Kidney (tissue), 22 donors: ENCODE data around the gene OR14A2. TPM values are rescaled to one million over a fixed set of nuclear protein-coding genes. Genes with fewer than 3 reads are reported as not detected.
"Not testable (repeated sequence)": the region's sequence is repeated elsewhere in the genome, so short reads cannot be mapped to it uniquely, and the experiment has no call there.

Experiments
- DNase-seq, 5 donors: peaks; one replicate each; pipeline ENCODE4 v3.0.0-alpha.2; 2013 to 2020
- FAIRE-seq: peaks from 2 replicates; lab custom pipeline; 2012; peaks lifted over from hg19 to GRCh38; lab: Jason Lieb, UNC
- H3K27ac ChIP-seq, 2 donors: one replicate each; pipeline ENCODE4 v1.7.0; 2013; ENCODE audit warnings: low read depth in 2 of 2, low read length in 2 of 2, inconsistent platforms in 1 of 2
- H3K27me3 ChIP-seq: one replicate; pipeline ENCODE4 v1.7.1; 2013; ENCODE audit warnings: low read length, inconsistent platforms; ENCODE audit not compliant: control insufficient read depth, insufficient read depth
- H3K36me3 ChIP-seq, 3 donors: one replicate each; pipeline versions ENCODE4 v1.7.0 to v1.7.1; 2013; ENCODE audit warnings: low read length in 3 of 3, control low read depth in 1 of 3, inconsistent platforms in 1 of 3; ENCODE audit not compliant: insufficient read depth in 3 of 3, control insufficient read depth in 2 of 3
- H3K4me1 ChIP-seq, 3 donors: one replicate each; pipeline versions ENCODE4 v1.7.0 to v1.7.1; 2013; ENCODE audit warnings: low read length in 3 of 3, inconsistent platforms in 1 of 3, low read depth in 1 of 3; ENCODE audit not compliant: control insufficient read depth in 2 of 3, insufficient read depth in 2 of 3
- H3K4me3 ChIP-seq, 3 donors: one replicate each; pipeline versions ENCODE4 v1.7.0 to v1.8.1; 2013; ENCODE audit warnings: low read length in 3 of 3, control low read depth in 1 of 3, inconsistent platforms in 1 of 3
- H3K9ac ChIP-seq, 3 donors: one replicate each; pipeline versions ENCODE4 v1.7.0 to v1.7.1; 2013; ENCODE audit warnings: low read length in 3 of 3, control low read depth in 1 of 3, inconsistent platforms in 1 of 3
- H3K9me3 ChIP-seq, 3 donors: one replicate each; pipeline versions ENCODE4 v1.7.0 to v1.7.1; 2013; ENCODE audit warnings: low read length in 3 of 3, control low read depth in 1 of 3, inconsistent platforms in 1 of 3; ENCODE audit not compliant: control insufficient read depth in 2 of 3, insufficient read depth in 1 of 3
- intact Hi-C: fragments of 100-400 bp; cut with DNase I; formaldehyde crosslinking; loops from one replicate; pipeline ENCODE4 v1.11.1; 2022
- long read RNA-seq, 10 donors: library from polyadenylated mRNA in 1 of 10; unstranded in 1 of 10; transcript quantifications; one replicate each; pipeline ENCODE4 v2.0.0 and lab custom pipeline, GENCODE V29; 2021 to 2026
- polyA plus RNA-seq: library from polyadenylated mRNA; stranded (reverse); fragments of 350-450 nt; fragmentation: Illumina TruSeq; extraction: RNeasy Lipid Tissue Mini Kit (QIAGEN cat#74804); gene quantifications from one replicate; pipeline ENCODE4 v1.2.3, GENCODE V29; 2014; ENCODE audit warnings: low read depth, low replicate concordance; ENCODE audit not compliant: insufficient read depth
- total RNA-seq: library from RNA; stranded (reverse); fragmentation: NEBNext Ultra II Directional; extraction: Animal tissue kit (Norgen Biotek cat#: 25700); gene quantifications from one replicate; pipeline ENCODE4 v1.2.1, GENCODE V29; 2021
- TF ChIP-seq, protein P1 (sequence below): IDR thresholded peaks from 3 replicates; pipeline ENCODE4 v1.5.1; 2012; ENCODE audit warnings: mild to moderate bottlenecking, moderate library complexity, borderline replicate concordance; ENCODE audit not compliant: insufficient read depth; ENCODE audit errors: extremely low read depth
- donor health status: control.
- donor health status: control.
- donor health status: control.
- donor health status: control.
- donor health status: control.
- donor health status: DM: yes; HTN: yes; CAD: no.
- donor health status: Normal renal cell carcinoma (clear cell type).

The OR14A2 gene
- total RNA-seq: not detected
- not detected for polyA plus RNA-seq
- long read RNA-seq, donor 1: 0 reads
- long read RNA-seq, donor 2: 0 reads
- long read RNA-seq, donor 3: 0 reads
- long read RNA-seq, donor 4: 0 reads
- long read RNA-seq, donor 5: 0 reads
- long read RNA-seq, donor 6: 0 reads
- long read RNA-seq, donor 7: 0 reads
- long read RNA-seq, donor 8: 0 reads
- long read RNA-seq, donor 9: 0 reads
- long read RNA-seq, donor 10: 0 reads

DNA sequence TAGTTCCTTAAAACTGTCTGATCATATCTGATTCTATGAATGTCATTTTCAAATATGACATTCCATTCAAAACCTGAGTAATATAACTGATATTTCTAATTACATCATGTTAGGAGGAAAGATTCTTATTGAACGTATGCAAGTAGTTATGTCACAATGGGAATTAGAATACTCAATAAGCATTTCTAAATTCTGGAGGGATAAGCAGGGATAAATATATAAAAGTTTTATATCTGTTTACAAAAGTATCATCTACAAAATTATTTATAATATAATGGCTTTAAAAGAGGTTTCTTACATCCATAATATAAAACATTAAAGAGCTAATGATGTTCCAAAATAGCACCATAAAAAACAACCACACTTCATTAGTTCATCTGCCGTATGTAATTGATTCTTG is at the start of gene OR14A2:
OR14A2 (minus strand) TSS at position 101 of the 400 bp plus-strand sequence.
- no peak within 1 kb of the TSS for H3K9ac ChIP-seq
- FAIRE-seq: no peak
- intact Hi-C loops: no loop called here

GRCh38 chr1:247797518-247797917 is 49.6 kb upstream of the OR14A2 start:
- Histone ChIP-seq H3K36me3 (no peaks in the 10 kb centered on the region), H3K27me3 (no peaks in the 10 kb centered on the region), H3K4me3 (no peak overlapping the region), H3K9me3 (no peaks in the 10 kb centered on the region), H3K4me1 (no peaks in the 10 kb centered on the region), H3K9ac (no peak overlapping the region), H3K27ac (no peak overlapping the region)
- TF ChIP-seq, protein P1, sequence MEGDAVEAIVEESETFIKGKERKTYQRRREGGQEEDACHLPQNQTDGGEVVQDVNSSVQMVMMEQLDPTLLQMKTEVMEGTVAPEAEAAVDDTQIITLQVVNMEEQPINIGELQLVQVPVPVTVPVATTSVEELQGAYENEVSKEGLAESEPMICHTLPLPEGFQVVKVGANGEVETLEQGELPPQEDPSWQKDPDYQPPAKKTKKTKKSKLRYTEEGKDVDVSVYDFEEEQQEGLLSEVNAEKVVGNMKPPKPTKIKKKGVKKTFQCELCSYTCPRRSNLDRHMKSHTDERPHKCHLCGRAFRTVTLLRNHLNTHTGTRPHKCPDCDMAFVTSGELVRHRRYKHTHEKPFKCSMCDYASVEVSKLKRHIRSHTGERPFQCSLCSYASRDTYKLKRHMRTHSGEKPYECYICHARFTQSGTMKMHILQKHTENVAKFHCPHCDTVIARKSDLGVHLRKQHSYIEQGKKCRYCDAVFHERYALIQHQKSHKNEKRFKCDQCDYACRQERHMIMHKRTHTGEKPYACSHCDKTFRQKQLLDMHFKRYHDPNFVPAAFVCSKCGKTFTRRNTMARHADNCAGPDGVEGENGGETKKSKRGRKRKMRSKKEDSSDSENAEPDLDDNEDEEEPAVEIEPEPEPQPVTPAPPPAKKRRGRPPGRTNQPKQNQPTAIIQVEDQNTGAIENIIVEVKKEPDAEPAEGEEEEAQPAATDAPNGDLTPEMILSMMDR: no peak
- FAIRE-seq (no peak), DNase-seq (no peak)
- intact Hi-C loops: no loop called here

More for the DNA sequence above, at the start of gene OR14A2:
- H3K4me1 ChIP-seq: no peaks in the 10 kb centered on the region
- H3K27ac ChIP-seq: no peak within 1 kb of the TSS
- no peaks in the 10 kb centered on the region for H3K27me3 ChIP-seq
- H3K4me3 ChIP-seq: no peak within 1 kb of the TSS
- H3K36me3 ChIP-seq: no peaks in the 10 kb centered on the region
- peaks cover 0 to 11% (median 5%) of the 10 kb centered on the region in 3 donors for H3K9me3 ChIP-seq
- no peak for DNase-seq
- TF ChIP-seq, protein P1: no peak

DNA sequence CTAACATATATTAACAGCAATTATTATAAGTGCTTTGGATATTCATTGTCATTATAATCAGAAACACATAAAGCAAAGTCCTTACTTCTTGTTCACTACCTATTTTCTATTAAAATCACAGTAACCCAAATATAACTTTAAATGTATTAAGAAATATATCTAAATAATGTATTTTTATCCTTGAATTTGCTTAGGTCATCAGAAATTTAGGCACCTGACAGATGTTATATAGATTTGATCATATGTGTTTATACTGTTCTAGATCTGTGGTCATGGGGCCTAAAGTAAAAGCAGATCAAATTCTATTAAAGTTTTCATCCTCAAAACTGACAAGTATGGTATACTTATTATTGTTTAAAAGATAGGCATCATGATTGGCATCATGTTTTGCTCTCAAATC is 21.7 kb upstream of the OR14A2 start:
- H3K27ac ChIP-seq: no peak overlapping the region
- no peak overlapping the region for H3K9ac ChIP-seq
- no peak for FAIRE-seq
- no peaks in the 10 kb centered on the region for H3K4me1 ChIP-seq
- H3K27me3 ChIP-seq: no peaks in the 10 kb centered on the region
- H3K36me3 ChIP-seq: no peaks in the 10 kb centered on the region
- no peak for DNase-seq
- H3K9me3 ChIP-seq: no peaks in the 10 kb centered on the region
- intact Hi-C loops: no loop called here
- TF ChIP-seq, protein P1: no peak
- no peak overlapping the region for H3K4me3 ChIP-seq

GRCh38 chr1:247760456-247760855 is 12.5 kb upstream of the OR14A2 start, which contains the start of gene OR1C1:
TSS of gene OR1C1 (minus strand) at chr1:247760556. CDS start at chr1:247758406, 2,150 bp downstream.
- no peaks in the 10 kb centered on the region for H3K4me1 ChIP-seq
- TF ChIP-seq, protein P1: no peak
- H3K9me3 ChIP-seq: peaks cover 0 to 2% (median 0%) of the 10 kb centered on the region in 3 donors
- H3K9ac ChIP-seq: no peak within 1 kb of the TSS
- DNase-seq: no peak
- intact Hi-C loops: no loop called here
- H3K27ac ChIP-seq: no peak within 1 kb of the TSS
- no peaks in the 10 kb centered on the region for H3K36me3 ChIP-seq
- no peak within 1 kb of the TSS for H3K4me3 ChIP-seq
- no peak for FAIRE-seq
- H3K27me3 ChIP-seq: no peaks in the 10 kb centered on the region

DNA sequence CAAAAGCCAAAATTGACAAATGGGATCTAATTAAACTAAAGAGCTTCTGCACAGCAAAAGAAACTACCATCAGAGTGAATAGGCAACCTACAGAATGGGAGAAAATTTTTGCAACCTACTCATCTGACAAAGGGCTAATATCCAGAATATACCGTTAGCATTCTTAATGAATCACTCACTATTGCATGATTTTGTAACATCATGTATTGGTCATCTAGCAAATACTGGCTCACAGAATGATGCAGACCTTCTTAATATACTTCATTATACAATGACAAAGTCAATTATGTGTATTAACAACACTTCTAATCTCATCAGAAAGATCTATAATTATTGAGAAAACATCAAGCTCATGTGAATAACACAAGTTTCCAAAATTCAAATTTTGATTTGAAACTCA is 6.4 kb upstream of the OR14A2 start:
- H3K36me3 ChIP-seq, H3K9ac ChIP-seq, H3K4me1 ChIP-seq, H3K27ac ChIP-seq, H3K4me3 ChIP-seq, DNase-seq, FAIRE-seq, intact Hi-C loops, H3K27me3 ChIP-seq, H3K9me3 ChIP-seq: not testable (repeated sequence)
